HEK293 (cell line): ENCODE data around the gene CELA1.
A peak's percentile ranks its signal among the peaks of the same experiment; 100 is the strongest.

Experiments
- ATF2 ChIP-seq: fragments of 450-650 bp; formaldehyde crosslinking; IDR thresholded peaks from 2 replicates; pipeline ENCODE4 v1.5.1; 2016; ENCODE audit warnings: missing biosample characterization, missing genetic modification characterization, low read depth
- GLI4 ChIP-seq: fragments of 450-650 bp; formaldehyde crosslinking; IDR thresholded peaks from 2 replicates; pipeline ENCODE4 v1.5.1; 2016; ENCODE audit warnings: missing biosample characterization, missing genetic modification characterization
- KLF1 ChIP-seq: fragments of 450-650 bp; formaldehyde crosslinking; IDR thresholded peaks from 2 replicates; pipeline ENCODE4 v1.5.1; 2016; ENCODE audit warnings: missing biosample characterization, missing genetic modification characterization
- KLF16 ChIP-seq: fragments of 450-650 bp; formaldehyde crosslinking; IDR thresholded peaks from 2 replicates; pipeline ENCODE4 v1.5.1; 2017; ENCODE audit warnings: missing biosample characterization, missing genetic modification characterization
- KLF8 ChIP-seq: fragments of 450-650 bp; formaldehyde crosslinking; IDR thresholded peaks from 2 replicates; pipeline ENCODE4 v1.5.1; 2016; ENCODE audit warnings: missing biosample characterization, missing genetic modification characterization
- PRDM4 ChIP-seq: fragments of 450-650 bp; formaldehyde crosslinking; IDR thresholded peaks from 2 replicates; pipeline ENCODE4 v1.5.1; 2017; ENCODE audit warnings: missing biosample characterization, missing genetic modification characterization
- SP3 ChIP-seq: fragments of 450-650 bp; formaldehyde crosslinking; IDR thresholded peaks from 2 replicates; pipeline ENCODE4 v1.5.1; 2016; ENCODE audit warnings: missing biosample characterization, missing genetic modification characterization
- TSHZ1 ChIP-seq: fragments of 450-650 bp; formaldehyde crosslinking; IDR thresholded peaks from 2 replicates; pipeline ENCODE4 v1.5.1; 2016; ENCODE audit warnings: missing biosample characterization, missing genetic modification characterization, borderline replicate concordance
- ZNF10 ChIP-seq: fragments of 450-650 bp; formaldehyde crosslinking; IDR thresholded peaks from 2 replicates; pipeline ENCODE4 v1.5.1; 2017; ENCODE audit warnings: missing biosample characterization, missing genetic modification characterization
- ZNF155 ChIP-seq: fragments of 450-650 bp; formaldehyde crosslinking; IDR thresholded peaks from 2 replicates; pipeline ENCODE4 v1.5.1; 2016; ENCODE audit warnings: missing biosample characterization, missing genetic modification characterization
- ZNF157 ChIP-seq: fragments of 450-650 bp; formaldehyde crosslinking; IDR thresholded peaks from 2 replicates; pipeline ENCODE4 v1.5.1; 2016; ENCODE audit warnings: missing biosample characterization, missing genetic modification characterization
- ZNF169 ChIP-seq: fragments of 450-650 bp; formaldehyde crosslinking; IDR thresholded peaks from 2 replicates; pipeline ENCODE4 v1.5.1; 2016; ENCODE audit warnings: missing biosample characterization, missing genetic modification characterization
- ZNF19 ChIP-seq: fragments of 450-650 bp; formaldehyde crosslinking; IDR thresholded peaks from 2 replicates; pipeline ENCODE4; 2016; ENCODE audit warnings: missing biosample characterization, missing genetic modification characterization, low read depth
- ZNF266 ChIP-seq: fragments of 450-650 bp; formaldehyde crosslinking; IDR thresholded peaks from 2 replicates; pipeline ENCODE4 v1.5.1; 2016; ENCODE audit warnings: missing biosample characterization, missing genetic modification characterization, low read depth
- ZNF302 ChIP-seq: fragments of 450-650 bp; formaldehyde crosslinking; IDR thresholded peaks from 2 replicates; pipeline ENCODE4 v1.5.1; 2016; ENCODE audit warnings: missing biosample characterization, missing genetic modification characterization, low read depth
- ZNF335 ChIP-seq: fragments of 450-650 bp; formaldehyde crosslinking; conservative IDR thresholded peaks from 2 replicates; pipeline ENCODE4 v1.5.1; 2016; ENCODE audit warnings: missing biosample characterization, missing genetic modification characterization
- ZNF488 ChIP-seq: fragments of 450-650 bp; formaldehyde crosslinking; IDR thresholded peaks from 2 replicates; pipeline ENCODE4 v1.5.1; 2016; ENCODE audit warnings: missing biosample characterization, missing genetic modification characterization
- ZNF529 ChIP-seq: fragments of 450-650 bp; formaldehyde crosslinking; IDR thresholded peaks from 2 replicates; pipeline ENCODE4 v1.5.1; 2017; ENCODE audit warnings: missing genetic modification characterization, missing biosample characterization; ENCODE audit not compliant: insufficient replicate concordance
- ZNF548 ChIP-seq: fragments of 450-650 bp; formaldehyde crosslinking; IDR thresholded peaks from 2 replicates; pipeline ENCODE4 v1.5.1; 2016; ENCODE audit warnings: missing biosample characterization, missing genetic modification characterization
- ZNF558 ChIP-seq: fragments of 450-650 bp; formaldehyde crosslinking; IDR thresholded peaks from 2 replicates; pipeline ENCODE4 v1.5.1; 2016; ENCODE audit warnings: missing biosample characterization, missing genetic modification characterization
- ZNF585B ChIP-seq: fragments of 450-650 bp; formaldehyde crosslinking; IDR thresholded peaks from 2 replicates; pipeline ENCODE4 v1.5.1; 2016; ENCODE audit warnings: missing biosample characterization, missing genetic modification characterization
- ZNF621 ChIP-seq: fragments of 450-650 bp; formaldehyde crosslinking; IDR thresholded peaks from 2 replicates; pipeline ENCODE4 v1.5.1; 2017; ENCODE audit warnings: missing biosample characterization, missing genetic modification characterization
- ZNF645 ChIP-seq: fragments of 450-650 bp; formaldehyde crosslinking; IDR thresholded peaks from 2 replicates; pipeline ENCODE4; 2016; ENCODE audit warnings: missing biosample characterization, missing genetic modification characterization
- ZNF660 ChIP-seq: fragments of 450-650 bp; IDR thresholded peaks from 2 replicates; pipeline ENCODE4 v1.5.1; 2018; ENCODE audit warnings: missing biosample characterization, mild to moderate bottlenecking, missing genetic modification characterization
- ZNF791 ChIP-seq: fragments of 450-650 bp; formaldehyde crosslinking; IDR thresholded peaks from 2 replicates; pipeline ENCODE4 v1.5.1; 2016; ENCODE audit warnings: missing biosample characterization, missing genetic modification characterization
- ZNF830 ChIP-seq: fragments of 450-650 bp; IDR thresholded peaks from 2 replicates; pipeline ENCODE4 v1.5.0; 2018; ENCODE audit warnings: missing biosample characterization, missing genetic modification characterization, low read depth, mild to moderate bottlenecking, moderate library complexity
- ZXDB ChIP-seq: fragments of 450-650 bp; formaldehyde crosslinking; IDR thresholded peaks from 2 replicates; pipeline ENCODE4 v1.5.1; 2016; ENCODE audit warnings: missing biosample characterization, missing genetic modification characterization

CELA1 gene

GRCh38 chr12:51371295-51371953 lies 24.9 kb upstream of the CELA1 start (continued):
- no peak for TF ChIP-seq ZNF548 (tag by site-specific recombination)
- peak; percentile 48; the same call in 1 of the 2 replicates for TF ChIP-seq PRDM4 (tag by site-specific recombination)
- TF ChIP-seq ZNF266 (tag by site-specific recombination): no peak
- TF ChIP-seq KLF1 (tag by site-specific recombination): peak; percentile 62
- no peak for TF ChIP-seq ZNF585B (tag by site-specific recombination)
- no peak for TF ChIP-seq ZNF19 (tag by site-specific recombination)
- no peak; the same call in 1 of the 2 replicates for TF ChIP-seq SP3 (tag by site-specific recombination)
- no peak for TF ChIP-seq ZNF155 (tag by site-specific recombination)
- no peak for TF ChIP-seq ZNF529
- no peak; the same call in 1 of the 2 replicates for TF ChIP-seq KLF16 (tag by site-specific recombination)
- no peak for TF ChIP-seq ZNF830
- peak; percentile 91 for TF ChIP-seq ZNF335 (tag by site-specific recombination)
- TF ChIP-seq KLF8: peak; percentile 78
- no peak for TF ChIP-seq ZNF558 (tag by site-specific recombination)
- no peak for TF ChIP-seq ATF2 (tag by site-specific recombination)
- no peak for TF ChIP-seq ZNF302 (tag by site-specific recombination)
- no peak for TF ChIP-seq GLI4
- no peak for TF ChIP-seq ZNF645
- TF ChIP-seq ZNF488 (tag by site-specific recombination): no peak
- TF ChIP-seq ZNF157 (tag by site-specific recombination): no peak
- no peak for TF ChIP-seq ZNF621 (tag by site-specific recombination)
- TF ChIP-seq ZNF660 (tag by site-specific recombination): peak; percentile 75; the same call in 1 of the 2 replicates
- peak; percentile 82 for TF ChIP-seq TSHZ1 (tag by site-specific recombination)
- no peak for TF ChIP-seq ZNF791 (tag by site-specific recombination)
- peak; percentile 74; the same call in 1 of the 2 replicates for TF ChIP-seq ZXDB (tag by site-specific recombination)
- TF ChIP-seq ZNF169 (tag by site-specific recombination): no peak
- TF ChIP-seq ZNF10 (tag by site-specific recombination): no peak
